HEK293 (cell line): ENCODE results near the gene PIP5K1B.

Source experiments
- CTCF ChIA-PET: fragments of 350-600 bp; formaldehyde crosslinking; extraction: SDS; loops from one replicate; lab custom pipeline; 2021; ENCODE audit warnings: antibody characterized with exemption; lab: Yijun Ruan, JAX
- POLR2A ChIA-PET: fragments of 300-600 bp; formaldehyde crosslinking; extraction: SDS; loops from one replicate; lab custom pipeline; 2020; ENCODE audit warnings: antibody characterized with exemption, inconsistent platforms; lab: Yijun Ruan, JAX
- H3K27ac ChIP-seq: fragments of 200-500 bp; sonication (Bioruptor generic); 2 replicates; pipeline ENCODE4 v1.5.1; 2014; ENCODE audit warnings: low read depth, low read length, control low read depth, inconsistent platforms; ENCODE audit errors: extremely low read depth
- H3K36me3 ChIP-seq, 2 experiments: fragments of 200-500 bp in 1 of 2; sonication (Bioruptor generic) in 1 of 2; 1 replicate in 1 of 2; 2 replicates in 1 of 2; pipeline ENCODE4 v1.5.1; 2014 to 2017; ENCODE audit warnings: inconsistent platforms in 2 of 2, low read length in 2 of 2; ENCODE audit not compliant: control insufficient read depth in 2 of 2, insufficient read depth in 1 of 2
- H3K4me1 ChIP-seq: fragments of 200-500 bp; sonication (Bioruptor generic); 2 replicates; pipeline ENCODE4 v1.5.1; 2014; ENCODE audit warnings: mild to moderate bottlenecking, low read length, inconsistent platforms; ENCODE audit not compliant: control insufficient read depth, insufficient read depth
- H3K4me3 ChIP-seq: 2 replicates; pipeline ENCODE4 v1.5.1; 2011; ENCODE audit warnings: low read depth, mild to moderate bottlenecking, control low read depth, low read length, moderate library complexity
- H3K9me3 ChIP-seq: fragments of 200-500 bp; sonication (Bioruptor generic); 2 replicates; pipeline ENCODE4 v1.5.1; 2014; ENCODE audit warnings: low read depth, low read length, inconsistent platforms; ENCODE audit not compliant: control insufficient read depth, insufficient read depth
- AEBP2 ChIP-seq: fragments of 450-650 bp; formaldehyde crosslinking; IDR thresholded peaks from 2 replicates; pipeline ENCODE4 v1.5.1; 2016; ENCODE audit warnings: missing biosample characterization, missing genetic modification characterization, borderline replicate concordance
- ATF2 ChIP-seq: fragments of 450-650 bp; formaldehyde crosslinking; IDR thresholded peaks from 2 replicates; pipeline ENCODE4 v1.5.1; 2016; ENCODE audit warnings: missing biosample characterization, missing genetic modification characterization, low read depth
- BCL6B ChIP-seq: fragments of 450-650 bp; formaldehyde crosslinking; IDR thresholded peaks from 2 replicates; pipeline ENCODE4 v1.5.1; 2017; ENCODE audit warnings: missing biosample characterization, missing genetic modification characterization
- ELK4 ChIP-seq: IDR thresholded peaks from 2 replicates; pipeline ENCODE4 v1.6.1; 2011; ENCODE audit warnings: mild to moderate bottlenecking, low read depth, low read length, borderline replicate concordance
- KLF8 ChIP-seq: fragments of 450-650 bp; formaldehyde crosslinking; IDR thresholded peaks from 2 replicates; pipeline ENCODE4 v1.5.1; 2016; ENCODE audit warnings: missing biosample characterization, missing genetic modification characterization
- PRDM10 ChIP-seq: fragments of 450-650 bp; formaldehyde crosslinking; IDR thresholded peaks from 2 replicates; pipeline ENCODE4 v1.5.1; 2016; ENCODE audit warnings: missing biosample characterization, missing genetic modification characterization
- SP7 ChIP-seq: fragments of 450-650 bp; formaldehyde crosslinking; IDR thresholded peaks from 2 replicates; pipeline ENCODE4 v1.5.1; 2016; ENCODE audit warnings: missing biosample characterization, missing genetic modification characterization
- TRIM28 ChIP-seq: IDR thresholded peaks from 2 replicates; pipeline ENCODE4 v1.6.1; 2011; ENCODE audit warnings: low read length, control low read depth, borderline replicate concordance
- ZNF23 ChIP-seq: fragments of 450-650 bp; formaldehyde crosslinking; IDR thresholded peaks from 2 replicates; pipeline ENCODE4 v1.5.1; 2016; ENCODE audit warnings: missing biosample characterization, missing genetic modification characterization, borderline replicate concordance
- ZNF302 ChIP-seq: fragments of 450-650 bp; formaldehyde crosslinking; IDR thresholded peaks from 2 replicates; pipeline ENCODE4 v1.5.1; 2016; ENCODE audit warnings: missing biosample characterization, missing genetic modification characterization, low read depth
- ZNF37A ChIP-seq: fragments of 450-650 bp; IDR thresholded peaks from 2 replicates; pipeline ENCODE4 v1.5.1; 2018; ENCODE audit warnings: missing biosample characterization, missing genetic modification characterization
- ZNF555 ChIP-seq: fragments of 450-650 bp; formaldehyde crosslinking; conservative IDR thresholded peaks from 2 replicates; pipeline ENCODE4 v1.5.1; 2017; ENCODE audit warnings: missing biosample characterization, mild to moderate bottlenecking, missing genetic modification characterization, inconsistent platforms
- ZNF580 ChIP-seq: fragments of 450-650 bp; formaldehyde crosslinking; IDR thresholded peaks from 2 replicates; pipeline ENCODE4 v1.5.1; 2016; ENCODE audit warnings: missing biosample characterization, missing genetic modification characterization
- ZNF629 ChIP-seq: fragments of 450-650 bp; formaldehyde crosslinking; IDR thresholded peaks from 2 replicates; pipeline ENCODE4 v1.5.1; 2017; ENCODE audit warnings: missing biosample characterization, missing genetic modification characterization
- ZNF654 ChIP-seq: fragments of 450-650 bp; formaldehyde crosslinking; IDR thresholded peaks from 2 replicates; pipeline ENCODE4 v1.5.1; 2016; ENCODE audit warnings: low read depth, missing biosample characterization, missing genetic modification characterization
- ZNF701 ChIP-seq: fragments of 450-650 bp; formaldehyde crosslinking; IDR thresholded peaks from 2 replicates; pipeline ENCODE4 v1.5.1; 2016; ENCODE audit warnings: missing biosample characterization, missing genetic modification characterization
- ZSCAN16 ChIP-seq: fragments of 450-650 bp; formaldehyde crosslinking; IDR thresholded peaks from 2 replicates; pipeline ENCODE4 v1.5.1; 2016; ENCODE audit warnings: missing biosample characterization, missing genetic modification characterization
- TF ChIP-seq, protein P1 (sequence below): fragments of 450-650 bp; formaldehyde crosslinking; IDR thresholded peaks from 2 replicates; pipeline ENCODE4 v1.5.1; 2016; ENCODE audit warnings: missing biosample characterization, missing genetic modification characterization
- TF ChIP-seq, protein P2 (sequence below): fragments of 450-650 bp; formaldehyde crosslinking; IDR thresholded peaks from 2 replicates; pipeline ENCODE4 v1.5.1; 2016; ENCODE audit warnings: missing biosample characterization, missing genetic modification characterization
- TF ChIP-seq, protein P3 (sequence below): fragments of 450-650 bp; formaldehyde crosslinking; IDR thresholded peaks from 2 replicates; pipeline ENCODE4 v1.5.1; 2016; ENCODE audit warnings: missing biosample characterization, missing genetic modification characterization

Gene PIP5K1B

GRCh38 chr9:68771376-68771775, 66.3 kb downstream of the PIP5K1B start (continued):
- TF ChIP-seq PRDM10 (tag by site-specific recombination) (no peak), ZNF580 (tag by site-specific recombination) (no peak), ZNF654 (tag by site-specific recombination) (no peak), TRIM28 (no peak), ZNF629 (tag by site-specific recombination) (no peak)
- TF ChIP-seq, protein P1, sequence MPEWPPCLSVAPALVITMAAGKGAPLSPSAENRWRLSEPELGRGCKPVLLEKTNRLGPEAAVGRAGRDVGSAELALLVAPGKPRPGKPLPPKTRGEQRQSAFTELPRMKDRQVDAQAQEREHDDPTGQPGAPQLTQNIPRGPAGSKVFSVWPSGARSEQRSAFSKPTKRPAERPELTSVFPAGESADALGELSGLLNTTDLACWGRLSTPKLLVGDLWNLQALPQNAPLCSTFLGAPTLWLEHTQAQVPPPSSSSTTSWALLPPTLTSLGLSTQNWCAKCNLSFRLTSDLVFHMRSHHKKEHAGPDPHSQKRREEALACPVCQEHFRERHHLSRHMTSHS: no peak

- no peak overlapping the region for H3K27ac ChIP-seq
- no peaks in the 10 kb centered on the region for H3K9me3 ChIP-seq
- POLR2A ChIA-PET: no interaction called here
- H3K36me3 ChIP-seq: no peaks in the 10 kb centered on the region
- no peaks in the 10 kb centered on the region for H3K4me1 ChIP-seq
- no peak overlapping the region for H3K4me3 ChIP-seq
- CTCF ChIA-PET: no interaction called here
- TF ChIP-seq AEBP2 (tag by site-specific recombination) (no peak), ZNF23 (tag by site-specific recombination) (no peak), BCL6B (no peak), KLF8 (no peak), ZSCAN16 (tag by site-specific recombination) (no peak), ATF2 (tag by site-specific recombination) (no peak), ZNF302 (tag by site-specific recombination) (no peak), ZNF37A (tag by site-specific recombination) (no peak), SP7 (tag by site-specific recombination) (no peak), ZNF555 (tag by site-specific recombination) (no peak), ZNF701 (tag by site-specific recombination) (no peak), ELK4 (no peak)
- TF ChIP-seq, protein P2, sequence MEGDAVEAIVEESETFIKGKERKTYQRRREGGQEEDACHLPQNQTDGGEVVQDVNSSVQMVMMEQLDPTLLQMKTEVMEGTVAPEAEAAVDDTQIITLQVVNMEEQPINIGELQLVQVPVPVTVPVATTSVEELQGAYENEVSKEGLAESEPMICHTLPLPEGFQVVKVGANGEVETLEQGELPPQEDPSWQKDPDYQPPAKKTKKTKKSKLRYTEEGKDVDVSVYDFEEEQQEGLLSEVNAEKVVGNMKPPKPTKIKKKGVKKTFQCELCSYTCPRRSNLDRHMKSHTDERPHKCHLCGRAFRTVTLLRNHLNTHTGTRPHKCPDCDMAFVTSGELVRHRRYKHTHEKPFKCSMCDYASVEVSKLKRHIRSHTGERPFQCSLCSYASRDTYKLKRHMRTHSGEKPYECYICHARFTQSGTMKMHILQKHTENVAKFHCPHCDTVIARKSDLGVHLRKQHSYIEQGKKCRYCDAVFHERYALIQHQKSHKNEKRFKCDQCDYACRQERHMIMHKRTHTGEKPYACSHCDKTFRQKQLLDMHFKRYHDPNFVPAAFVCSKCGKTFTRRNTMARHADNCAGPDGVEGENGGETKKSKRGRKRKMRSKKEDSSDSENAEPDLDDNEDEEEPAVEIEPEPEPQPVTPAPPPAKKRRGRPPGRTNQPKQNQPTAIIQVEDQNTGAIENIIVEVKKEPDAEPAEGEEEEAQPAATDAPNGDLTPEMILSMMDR: no peak
- TF ChIP-seq, protein P3, sequence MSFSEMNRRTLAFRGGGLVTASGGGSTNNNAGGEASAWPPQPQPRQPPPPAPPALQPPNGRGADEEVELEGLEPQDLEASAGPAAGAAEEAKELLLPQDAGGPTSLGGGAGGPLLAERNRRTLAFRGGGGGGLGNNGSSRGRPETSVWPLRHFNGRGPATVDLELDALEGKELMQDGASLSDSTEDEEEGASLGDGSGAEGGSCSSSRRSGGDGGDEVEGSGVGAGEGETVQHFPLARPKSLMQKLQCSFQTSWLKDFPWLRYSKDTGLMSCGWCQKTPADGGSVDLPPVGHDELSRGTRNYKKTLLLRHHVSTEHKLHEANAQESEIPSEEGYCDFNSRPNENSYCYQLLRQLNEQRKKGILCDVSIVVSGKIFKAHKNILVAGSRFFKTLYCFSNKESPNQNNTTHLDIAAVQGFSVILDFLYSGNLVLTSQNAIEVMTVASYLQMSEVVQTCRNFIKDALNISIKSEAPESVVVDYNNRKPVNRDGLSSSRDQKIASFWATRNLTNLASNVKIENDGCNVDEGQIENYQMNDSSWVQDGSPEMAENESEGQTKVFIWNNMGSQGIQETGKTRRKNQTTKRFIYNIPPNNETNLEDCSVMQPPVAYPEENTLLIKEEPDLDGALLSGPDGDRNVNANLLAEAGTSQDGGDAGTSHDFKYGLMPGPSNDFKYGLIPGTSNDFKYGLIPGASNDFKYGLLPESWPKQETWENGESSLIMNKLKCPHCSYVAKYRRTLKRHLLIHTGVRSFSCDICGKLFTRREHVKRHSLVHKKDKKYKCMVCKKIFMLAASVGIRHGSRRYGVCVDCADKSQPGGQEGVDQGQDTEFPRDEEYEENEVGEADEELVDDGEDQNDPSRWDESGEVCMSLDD (tag by site-specific recombination): no peak
Measured at GRCh38 chr9:68775003-68775730, 70.1 kb downstream of the PIP5K1B start.
